GM21367 (cell line): ENCODE data around the gene GRID1.

Experiments
- ATAC-seq: cut with Tn5 transposase; IDR thresholded peaks from one replicate; pipeline ENCODE4 v1.9.1; 2021; ENCODE audit not compliant: unreplicated experiment

The GRID1 gene

DNA sequence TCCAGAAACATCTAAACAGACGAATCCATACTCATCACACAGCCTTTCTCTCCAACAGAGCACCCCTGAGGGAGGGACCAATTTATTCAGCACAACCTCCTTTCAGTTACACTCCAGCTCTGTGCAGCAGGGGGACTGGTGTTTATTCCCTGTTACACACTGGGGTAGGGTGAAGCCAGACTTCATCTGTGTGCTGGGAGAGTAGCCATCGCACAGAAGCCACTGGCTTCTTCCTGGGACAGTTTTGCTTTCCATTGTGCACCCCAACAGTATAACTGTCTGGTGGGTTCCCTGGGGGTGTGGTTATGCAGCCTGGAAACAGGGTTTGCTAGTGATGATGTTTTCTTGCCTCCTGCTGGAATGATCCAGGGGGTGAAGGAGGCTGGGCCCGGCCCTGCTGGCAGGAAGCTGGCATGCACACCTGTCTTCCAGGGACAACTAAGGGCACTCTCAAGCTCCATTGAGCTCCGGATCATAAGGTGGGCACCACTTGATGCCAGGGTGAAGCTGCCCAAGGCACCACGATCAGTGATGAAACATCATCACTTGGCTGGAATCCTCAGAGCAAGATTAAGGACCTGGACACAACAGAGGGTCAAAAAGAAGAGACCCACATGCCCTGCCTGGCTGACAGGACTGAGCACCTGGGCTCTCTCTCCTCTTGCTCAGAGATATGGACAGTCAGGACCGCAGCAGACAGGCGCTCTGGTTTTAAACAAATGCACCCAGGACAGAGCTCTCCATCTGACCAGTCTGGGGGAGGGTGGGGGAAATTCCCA lies 293.2 kb downstream of the GRID1 start:
- no peak for ATAC-seq

DNA sequence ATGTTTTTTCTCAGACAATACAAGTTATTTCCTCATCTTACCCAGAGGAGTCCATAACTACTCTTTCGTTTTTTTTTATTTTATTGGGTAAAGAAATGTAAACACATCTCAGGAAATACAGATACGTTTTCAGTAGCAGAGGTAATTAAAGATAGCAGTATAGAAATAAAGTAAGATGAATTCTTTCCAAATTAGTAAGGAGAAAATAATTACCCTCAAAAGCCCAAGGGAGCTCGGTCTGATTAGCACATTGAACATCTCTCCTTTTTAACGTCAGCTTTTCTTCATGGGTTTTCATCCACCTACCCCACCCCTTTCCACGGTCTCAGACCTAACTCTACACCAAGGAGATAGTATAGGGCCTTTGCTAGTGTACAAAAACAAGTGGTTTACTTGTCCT lies 294.2 kb downstream of the GRID1 start:
- no peak for ATAC-seq

DNA sequence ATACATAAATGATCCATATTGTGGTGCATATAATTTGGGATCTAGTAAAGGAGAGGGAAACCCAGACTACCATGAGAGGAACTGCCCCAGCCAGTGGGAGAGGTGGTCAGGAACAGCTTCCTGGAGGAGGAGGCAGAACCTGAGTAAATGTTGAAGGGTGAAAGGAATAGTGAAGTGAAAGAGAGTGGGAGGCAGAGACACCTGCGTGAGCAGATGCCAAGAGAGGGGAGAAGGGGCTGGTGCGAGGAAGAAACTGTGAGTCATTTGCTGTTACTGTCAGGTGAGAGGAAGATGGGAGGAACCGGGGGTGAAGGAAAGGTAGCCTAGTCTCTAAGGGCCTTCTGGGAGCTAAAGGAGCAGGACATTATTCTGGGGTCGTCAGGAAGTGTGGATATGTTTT lies 294.8 kb downstream of the GRID1 start:
- no peak for ATAC-seq

DNA sequence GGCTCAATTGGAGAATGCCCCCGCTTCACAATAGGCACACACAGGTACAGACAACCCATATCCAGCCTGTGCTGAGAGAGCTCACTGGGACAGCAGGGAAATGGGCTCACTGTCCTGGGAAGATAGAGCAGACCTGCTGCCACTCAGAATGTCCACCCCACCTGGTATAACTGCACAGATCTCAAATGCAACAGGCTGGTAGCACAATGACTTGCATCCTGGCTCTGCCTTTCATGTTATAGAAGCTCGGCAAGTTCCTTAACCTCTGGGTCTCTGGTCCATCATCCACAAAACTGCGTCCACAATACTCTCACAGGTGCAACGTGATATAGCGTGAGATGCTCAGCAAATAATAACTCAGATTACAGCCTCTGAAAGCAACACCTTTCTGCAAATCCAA lies 295.4 kb downstream of the GRID1 start:
- no peak for ATAC-seq

DNA sequence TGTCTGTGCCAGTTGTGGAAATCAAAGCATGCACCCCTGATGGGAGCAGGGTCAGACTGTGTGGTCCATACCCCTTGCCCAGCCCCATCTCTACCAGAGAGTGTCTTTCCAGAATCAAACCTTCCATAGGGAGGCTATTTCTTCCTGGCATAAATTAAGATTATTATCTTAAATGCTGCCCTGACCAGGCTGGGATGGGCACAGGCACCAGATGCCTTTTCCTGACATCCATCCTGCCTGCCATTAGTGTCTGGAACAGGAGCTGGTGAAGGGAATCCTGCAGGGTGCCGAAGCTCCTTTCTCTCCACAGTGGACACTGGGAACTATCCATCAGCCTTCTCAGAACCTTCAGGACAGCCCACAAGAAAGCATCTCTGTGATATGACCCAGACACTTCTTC lies 296.3 kb downstream of the GRID1 start:
- ATAC-seq, result no peak

DNA sequence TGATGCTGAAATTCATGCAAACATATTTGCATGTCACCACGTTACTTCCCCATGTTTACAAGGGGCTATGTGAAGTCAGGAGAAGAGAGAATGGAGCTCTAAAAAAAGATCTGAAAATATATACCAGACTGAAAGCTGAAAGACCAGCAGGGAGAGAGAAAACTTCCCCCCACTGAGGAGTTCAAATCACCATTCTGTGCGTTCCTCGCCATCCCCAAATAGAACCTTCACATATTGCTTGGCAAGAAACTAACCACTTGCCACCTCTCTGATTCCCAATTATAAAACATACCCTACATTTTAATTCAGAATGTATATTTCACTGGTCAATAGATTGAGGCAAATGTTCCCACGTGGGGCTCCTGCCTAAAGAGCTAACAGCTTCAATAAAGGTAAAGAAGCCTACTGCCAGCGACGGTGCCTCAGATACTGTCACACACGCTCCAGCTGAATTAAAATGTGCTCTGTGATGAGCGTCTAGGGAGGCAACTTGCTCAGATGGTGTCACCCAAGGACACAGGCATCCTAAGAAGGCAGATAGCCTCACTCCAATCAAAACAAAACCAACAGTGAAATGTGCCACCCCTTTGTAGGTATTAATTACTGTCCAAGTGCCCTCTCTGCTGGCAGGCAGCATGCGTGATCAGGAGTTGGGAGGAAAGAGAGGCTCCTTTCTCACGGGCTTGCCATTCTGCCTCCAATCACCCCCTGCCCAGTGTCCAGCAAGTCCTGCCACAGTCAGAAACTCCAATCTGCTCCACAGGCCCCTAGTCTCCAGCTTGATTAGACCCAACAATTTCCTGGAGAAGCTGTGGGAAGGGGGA lies 298.2 kb downstream of the GRID1 start:
- ATAC-seq, result no peak

DNA sequence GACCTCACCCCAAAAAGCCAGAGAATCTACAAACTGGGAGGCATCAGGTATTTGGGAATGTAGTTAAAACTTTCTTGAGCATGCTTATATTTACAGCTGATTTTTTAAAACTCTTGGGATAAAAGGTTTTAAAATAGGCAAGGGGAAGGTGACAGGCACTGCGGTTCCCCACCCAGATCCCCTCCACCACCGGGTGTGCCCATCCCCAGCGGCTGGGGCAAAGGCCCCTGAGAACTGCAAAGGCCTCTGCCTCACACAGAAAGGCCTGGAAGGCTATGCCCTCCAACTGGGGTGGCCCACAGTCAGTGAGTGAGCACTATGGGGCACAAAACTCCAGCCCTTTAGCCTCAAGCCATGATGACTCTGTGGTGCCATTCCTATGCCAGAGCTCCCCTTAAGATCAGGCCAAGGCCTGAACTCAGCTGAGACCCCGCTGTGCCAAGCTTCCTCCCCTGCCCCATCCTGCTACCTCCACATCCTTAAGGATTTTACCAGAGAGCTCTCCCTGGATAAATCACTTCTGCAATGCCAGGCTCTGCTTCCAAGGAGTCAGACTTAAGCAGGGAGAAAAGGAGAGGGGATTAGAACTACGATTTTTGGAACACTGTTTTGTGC lies 299.1 kb downstream of the GRID1 start:
- ATAC-seq, result no peak

DNA sequence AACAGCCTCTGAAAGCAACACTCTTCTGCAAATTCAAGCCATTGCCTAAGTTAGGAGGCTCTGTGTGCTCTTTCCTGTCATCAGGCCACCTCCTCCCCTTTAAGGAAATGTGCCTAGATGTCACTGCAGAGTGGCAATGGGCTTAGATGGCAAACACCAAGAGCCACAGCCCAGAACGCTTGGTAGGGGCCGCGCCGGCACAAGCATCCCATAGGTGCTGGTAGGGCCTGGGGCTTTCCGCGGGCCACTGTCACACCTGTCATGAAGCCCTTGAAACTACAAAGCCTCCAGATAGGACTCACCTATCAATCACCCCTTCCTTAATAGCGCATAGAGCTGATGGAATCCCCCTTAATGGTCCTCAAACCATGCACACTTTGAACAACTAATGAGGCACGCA lies 299.9 kb downstream of the GRID1 start:
- no peak for ATAC-seq

DNA sequence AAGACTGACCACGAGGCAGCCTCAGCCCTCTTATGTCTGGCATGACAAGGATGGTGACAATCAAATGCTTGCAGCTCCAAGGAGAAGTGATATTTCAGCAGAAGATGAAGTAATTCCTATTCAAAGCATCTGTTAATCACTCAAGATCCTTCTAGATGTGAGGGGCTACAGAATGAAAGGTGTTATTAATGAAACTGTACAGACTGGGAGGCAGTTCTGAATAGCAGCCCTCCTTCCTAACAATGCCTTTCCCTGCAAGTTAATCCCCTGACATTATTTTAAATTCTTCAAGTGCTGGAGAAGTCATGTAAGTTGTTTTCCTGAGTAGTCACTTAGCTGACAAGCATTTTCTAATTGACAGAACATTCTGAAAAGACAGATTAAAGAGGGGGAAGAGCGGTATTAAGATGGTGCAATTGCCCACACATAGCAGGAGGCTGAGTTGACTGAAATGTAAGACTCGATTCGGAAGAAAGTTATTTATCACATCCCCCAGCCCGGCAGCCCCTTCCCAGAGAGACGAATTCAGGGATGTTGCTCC lies 300.8 kb downstream of the GRID1 start:
- no peak for ATAC-seq

DNA sequence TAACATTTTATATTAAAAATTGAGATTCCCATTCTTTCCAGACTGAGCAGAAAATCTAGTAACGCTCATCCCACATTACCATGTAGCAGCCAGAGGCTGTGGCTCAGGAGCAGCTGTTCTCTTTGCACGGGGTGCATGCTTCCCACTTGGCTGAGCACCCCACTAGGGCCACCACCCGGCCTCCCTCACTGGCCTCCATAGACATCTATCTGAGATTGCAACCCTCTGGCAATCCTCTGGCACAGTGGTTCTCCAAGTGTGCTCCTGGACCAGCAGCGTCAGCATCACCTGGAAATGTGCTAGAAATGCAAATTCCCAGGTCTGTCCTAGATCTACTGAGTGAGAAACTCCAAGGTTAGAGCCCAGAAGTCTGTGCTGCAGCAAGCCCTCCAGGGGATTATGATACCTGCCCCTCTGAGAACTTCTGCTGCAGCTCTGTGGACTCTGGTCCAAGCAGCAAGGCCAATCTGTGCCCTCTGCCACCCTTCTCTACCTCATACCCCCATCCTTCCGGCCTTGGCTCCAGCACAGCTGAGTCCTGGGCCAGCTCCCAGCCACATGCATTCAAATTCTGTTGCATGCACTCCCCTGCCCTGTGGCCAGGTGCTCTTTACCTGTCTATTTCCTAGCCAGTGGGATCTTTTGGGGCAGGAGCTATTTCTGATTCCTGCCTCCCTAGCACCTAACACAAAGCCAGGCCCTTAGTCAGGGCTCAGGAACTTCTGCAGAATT lies 301.5 kb downstream of the GRID1 start:
- no peak for ATAC-seq

DNA sequence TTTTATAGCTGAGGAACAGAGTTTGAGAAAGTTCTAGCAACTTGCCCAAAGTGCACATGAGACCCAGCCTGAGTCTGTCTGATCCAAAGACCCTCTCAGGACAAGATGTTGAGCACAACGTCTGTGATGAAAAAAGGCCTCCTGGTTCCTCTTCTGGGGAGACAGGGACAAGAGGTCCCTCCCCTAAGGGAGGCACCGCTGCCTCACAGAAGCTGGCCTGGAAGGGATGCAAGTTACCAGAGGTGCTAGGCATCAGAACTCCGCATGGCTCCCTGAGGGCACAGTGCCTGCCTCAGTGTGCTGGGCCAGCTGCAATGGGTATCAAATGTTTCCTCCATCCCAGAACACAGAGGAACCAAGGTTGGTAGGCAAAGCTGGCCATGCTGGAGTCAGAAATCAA lies 302.4 kb downstream of the GRID1 start:
- no peak for ATAC-seq

DNA sequence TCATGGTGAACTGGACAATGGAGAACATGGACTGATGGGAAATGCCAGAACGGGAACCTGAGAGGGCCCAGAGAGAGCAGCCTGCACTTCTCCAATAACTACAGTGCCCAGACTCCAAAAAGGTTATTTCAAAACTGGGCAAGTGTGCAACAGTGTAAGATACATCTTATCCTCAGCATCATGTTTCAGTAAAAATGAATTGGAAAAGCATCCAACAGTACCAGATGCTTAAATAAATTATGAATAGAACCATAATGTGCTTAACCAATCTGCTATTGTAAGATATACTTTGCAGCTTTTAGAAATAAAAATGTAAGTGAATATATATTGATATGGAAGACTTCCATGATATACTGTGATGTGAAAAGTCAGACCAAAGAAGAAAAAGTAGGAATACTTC lies 303.3 kb downstream of the GRID1 start:
- ATAC-seq, result no peak

DNA sequence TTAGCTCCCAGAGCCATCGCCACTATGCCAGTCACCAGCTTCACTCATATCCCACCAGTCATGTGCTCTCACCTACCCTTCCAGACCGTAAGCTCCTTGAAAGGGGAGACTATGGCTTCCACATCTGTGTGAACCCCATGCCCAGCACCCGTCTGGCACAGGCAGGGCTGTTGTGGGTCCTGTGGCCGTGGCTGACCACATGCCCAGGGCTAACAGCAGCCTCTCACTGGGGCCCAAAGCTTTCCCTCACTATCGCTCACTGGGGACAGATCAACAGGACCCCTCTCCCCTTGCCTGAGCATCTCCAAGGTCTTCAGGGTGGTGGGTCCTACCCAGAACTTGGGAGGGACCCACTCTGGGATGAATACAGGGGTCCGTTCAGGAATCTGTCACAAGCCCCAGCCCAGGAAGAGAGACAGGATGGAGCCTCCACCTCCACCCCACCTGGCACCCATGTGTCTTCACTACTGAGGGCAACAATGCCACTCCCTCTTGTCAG lies 303.9 kb downstream of the GRID1 start:
- ATAC-seq, result no peak

DNA sequence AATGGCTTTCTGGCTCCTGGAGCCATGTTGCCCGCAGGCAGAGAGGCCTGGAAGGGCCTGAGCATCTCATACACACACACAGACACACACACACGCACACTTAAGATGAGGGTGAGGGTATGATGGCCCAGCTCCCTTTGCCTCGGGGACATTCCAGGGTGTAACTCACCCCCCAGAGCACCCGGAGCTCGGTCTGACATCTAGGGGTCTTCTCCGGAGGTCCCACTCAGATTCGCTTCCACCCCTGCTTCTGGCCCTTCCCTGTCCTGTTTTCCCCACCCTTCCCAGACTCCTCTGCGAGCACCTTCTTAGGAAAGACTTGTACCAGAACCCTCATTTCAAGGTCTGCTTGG lies 304.4 kb downstream of the GRID1 start:
- ATAC-seq, result no peak

DNA sequence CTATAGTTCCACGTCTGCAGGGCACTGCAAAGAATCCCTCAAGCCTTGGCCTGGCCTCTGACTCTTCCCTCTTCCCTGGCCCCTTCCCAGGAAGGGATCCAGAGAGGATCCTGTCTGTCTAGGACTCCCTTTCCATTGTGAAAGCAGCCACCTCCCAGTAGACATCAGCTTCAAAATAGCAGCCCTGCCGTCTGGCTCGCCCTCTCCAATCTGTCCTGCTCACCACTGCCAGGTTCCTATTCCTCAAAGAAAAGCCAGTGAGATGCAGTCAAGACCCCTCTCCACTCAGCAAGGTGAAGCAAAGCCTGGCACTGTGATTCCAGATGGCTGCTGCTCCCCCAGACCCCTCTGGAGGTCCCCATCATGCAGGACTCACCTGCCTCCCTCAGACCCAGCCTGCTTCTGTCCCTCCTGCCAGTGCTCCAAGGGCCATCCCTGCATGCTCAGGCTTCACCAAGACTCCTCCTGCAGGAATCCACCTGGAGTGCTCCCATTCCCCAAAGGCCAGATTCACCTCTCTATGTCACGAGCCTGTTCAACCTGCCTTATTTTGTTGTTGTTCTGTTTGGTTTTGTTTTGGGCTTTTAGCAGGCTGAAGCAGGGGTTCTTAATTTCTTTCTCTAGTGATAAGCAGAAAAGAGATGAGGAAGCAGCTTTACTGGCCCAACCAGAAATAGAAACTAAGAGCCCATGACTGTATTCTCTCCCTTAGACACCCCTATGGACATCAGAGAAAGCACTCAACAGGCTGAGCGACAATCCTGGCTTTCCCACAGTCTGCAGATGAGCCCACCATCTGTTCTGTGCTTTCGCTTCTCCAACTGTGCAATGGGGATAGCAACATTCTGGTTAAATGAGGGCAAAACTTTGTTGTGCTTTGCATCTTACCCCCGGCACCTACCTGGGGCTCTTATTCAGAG lies 305.1 kb downstream of the GRID1 start:
- ATAC-seq, result no peak

DNA sequence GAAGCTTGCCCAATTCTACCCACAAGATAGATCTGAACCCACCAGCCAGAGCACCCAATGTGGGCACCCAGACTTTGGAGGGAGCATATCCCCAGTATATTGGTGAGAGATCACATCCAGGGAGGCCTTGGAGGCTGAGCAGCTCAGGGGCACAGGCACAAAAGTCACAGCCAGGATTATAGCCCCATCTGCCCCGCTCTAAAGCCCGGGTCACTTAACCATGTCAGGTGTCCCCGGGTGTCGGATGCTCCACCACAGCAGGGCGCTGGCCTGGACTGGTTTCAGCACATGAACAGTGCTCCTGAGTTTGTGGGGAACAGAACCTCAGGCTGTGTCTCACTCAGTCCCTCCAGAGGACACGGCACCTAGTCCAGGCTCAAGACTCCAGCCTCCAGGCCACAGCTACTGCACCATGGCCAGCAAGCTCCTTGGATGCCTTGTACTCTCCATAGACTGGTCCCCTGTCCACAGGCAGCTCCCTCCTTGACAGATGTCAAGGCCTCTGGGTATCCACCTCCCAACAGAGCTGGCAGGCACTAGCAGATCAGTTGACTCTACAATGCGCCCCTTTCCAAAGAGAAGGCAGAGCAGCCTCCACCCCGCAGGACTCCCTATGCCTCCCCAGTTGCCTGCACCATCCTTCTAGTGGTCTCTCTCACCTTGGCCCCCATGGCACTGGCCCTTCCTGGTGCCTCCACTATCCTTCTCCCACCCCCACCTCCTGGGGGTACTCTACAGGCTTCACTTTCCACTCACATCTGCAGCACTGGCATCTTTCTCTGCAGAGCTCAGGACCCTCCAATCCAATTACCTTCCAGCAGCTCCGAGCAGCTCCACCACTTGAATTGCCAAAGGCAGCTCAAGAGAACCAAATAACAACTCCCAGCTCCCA lies 306.0 kb downstream of the GRID1 start:
- ATAC-seq, result no peak

DNA sequence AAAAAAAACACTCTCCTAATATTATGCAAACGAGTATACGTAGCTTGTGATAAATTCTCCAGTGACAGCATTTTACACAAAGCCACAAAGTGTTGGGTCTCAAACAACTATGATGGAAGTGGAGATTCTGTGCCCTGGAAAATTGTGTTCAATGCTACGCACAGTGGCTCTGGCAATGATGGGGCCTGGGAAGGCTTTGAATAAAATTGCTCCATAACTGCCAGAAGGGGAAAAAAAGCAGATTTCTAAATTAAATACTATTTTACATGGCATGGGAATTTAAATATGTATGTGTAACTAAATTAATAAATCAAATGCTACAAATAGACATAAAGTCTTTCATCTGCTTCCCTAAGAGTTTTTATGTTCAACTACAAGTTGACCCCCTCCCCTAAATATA lies 306.7 kb downstream of the GRID1 start:
- ATAC-seq, result no peak

DNA sequence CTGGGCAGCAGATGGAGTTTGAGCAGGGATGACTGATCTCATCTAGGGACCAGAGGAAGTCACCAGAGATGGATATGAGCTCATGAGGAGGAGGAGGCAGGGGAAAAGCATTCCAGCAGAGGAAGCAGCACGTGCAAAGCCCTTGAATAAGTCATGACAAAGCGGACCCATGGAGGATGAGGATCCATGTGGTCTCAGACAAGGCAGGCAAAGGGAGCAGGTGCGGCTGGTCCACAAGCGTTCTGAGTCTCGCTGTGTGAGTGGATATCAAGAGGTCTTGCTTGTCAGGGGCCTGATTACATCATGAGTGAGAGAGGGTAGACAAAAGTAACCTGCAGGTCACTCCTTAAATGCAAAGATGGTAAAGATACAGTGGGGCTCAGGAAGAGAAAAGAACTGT lies 307.6 kb downstream of the GRID1 start:
- ATAC-seq, result no peak

DNA sequence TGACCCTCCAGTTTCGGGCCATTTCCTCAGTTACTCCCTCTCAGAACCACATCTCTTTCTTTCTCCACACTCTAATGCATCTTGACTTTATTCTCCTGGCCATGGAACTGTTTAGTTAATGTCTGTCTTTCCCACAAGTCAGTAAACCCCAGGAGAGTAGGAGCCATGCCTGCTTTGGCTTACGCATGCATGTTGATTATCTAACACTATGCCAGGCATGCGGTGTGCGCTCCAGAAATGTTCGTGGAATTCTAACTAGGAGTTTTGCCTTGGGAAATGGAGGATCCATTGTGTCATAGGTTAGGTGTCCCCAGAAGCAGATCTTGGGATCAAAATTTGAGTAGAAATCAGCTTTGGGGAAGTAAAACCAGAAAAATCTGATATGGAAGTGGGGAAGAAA lies 308.9 kb downstream of the GRID1 start:
- ATAC-seq, result no peak
